CD14-positive monocyte (primary cell): ENCODE results near the gene NT5C. TPM values are rescaled to one million over a fixed set of nuclear protein-coding genes. Genes with fewer than 3 reads are reported as not detected.

Experiments
- DNase-seq, 3 donors: peaks; one replicate each; pipeline ENCODE4 v3.0.0-alpha.2; 2011 to 2022
- H2AFZ ChIP-seq: 2 replicates; pipeline ENCODE4 v1.6.0; 2012; ENCODE audit warnings: mild to moderate bottlenecking, low read depth, low read length, inconsistent platforms; ENCODE audit not compliant: insufficient read depth, poor library complexity, severe bottlenecking
- H3K27ac ChIP-seq, 2 donors: 1 replicate in 1 of 2; 2 replicates in 1 of 2; pipeline ENCODE4 v1.5.1; 2012 to 2013; ENCODE audit warnings: low read length in 2 of 2, control low read depth in 1 of 2, inconsistent platforms in 1 of 2, low read depth in 1 of 2, mild to moderate bottlenecking in 1 of 2
- H3K27me3 ChIP-seq, 2 donors: one replicate each; pipeline versions ENCODE4 v1.6.0 to v1.6.1; 2011 to 2013; ENCODE audit warnings: low read length in 2 of 2; ENCODE audit not compliant: control insufficient read depth in 2 of 2, insufficient read depth in 2 of 2
- H3K36me3 ChIP-seq, 2 donors: replicated peaks in 1 of 2; 1 replicate in 1 of 2; 2 replicates in 1 of 2; pipeline versions ENCODE4 v1.5.1 to v1.6.1; 2012 to 2013; ENCODE audit warnings: low read length in 2 of 2, control low read depth in 1 of 2, inconsistent platforms in 1 of 2, mild to moderate bottlenecking in 1 of 2; ENCODE audit not compliant: insufficient read depth in 2 of 2, control insufficient read depth in 1 of 2
- H3K4me1 ChIP-seq, 2 donors: 1 replicate in 1 of 2; 2 replicates in 1 of 2; pipeline versions ENCODE4 v1.5.1 to v1.6.1; 2012 to 2013; ENCODE audit warnings: low read length in 2 of 2, control low read depth in 1 of 2, inconsistent platforms in 1 of 2, mild to moderate bottlenecking in 1 of 2, moderate library complexity in 1 of 2; ENCODE audit not compliant: insufficient read depth in 2 of 2, control insufficient read depth in 1 of 2
- H3K4me2 ChIP-seq: replicated peaks from 2 replicates; pipeline ENCODE3; 2012; ENCODE audit warnings: low read length, moderate library complexity, mild to moderate bottlenecking; ENCODE audit not compliant: poor library complexity, severe bottlenecking; ENCODE audit errors: extremely low read depth
- H3K4me3 ChIP-seq, 3 experiments: fragments of 200-600 bp in 1 of 3; sonication (generic) in 1 of 3; replicated peaks in 1 of 3; 1 replicate in 2 of 3; 2 replicates in 1 of 3; pipeline ENCODE4 v1.5.1; 2011 to 2013; ENCODE audit warnings: low read length in 3 of 3, mild to moderate bottlenecking in 3 of 3, control low read depth in 2 of 3, low read depth in 2 of 3, inconsistent platforms in 1 of 3, moderate library complexity in 1 of 3
- H3K79me2 ChIP-seq: 2 replicates; pipeline ENCODE4 v1.6.0; 2012; ENCODE audit warnings: mild to moderate bottlenecking, control low read depth, inconsistent platforms, low read length, moderate library complexity; ENCODE audit not compliant: insufficient read depth
- H3K9ac ChIP-seq: 2 replicates; pipeline ENCODE4 v1.6.0; 2017; ENCODE audit warnings: low read length, mild to moderate bottlenecking; ENCODE audit not compliant: insufficient read depth, poor library complexity, severe bottlenecking
- H3K9me3 ChIP-seq, 2 donors: replicated peaks in 1 of 2; 1 replicate in 1 of 2; 2 replicates in 1 of 2; pipeline versions ENCODE4 v1.5.1 to v1.6.1; 2012 to 2013; ENCODE audit warnings: low read length in 2 of 2, control low read depth in 1 of 2; ENCODE audit not compliant: control insufficient read depth in 1 of 2, insufficient read depth in 1 of 2
- H4K20me1 ChIP-seq: 2 replicates; pipeline ENCODE4 v1.6.0; 2012; ENCODE audit warnings: mild to moderate bottlenecking, low read length, control low read depth, moderate library complexity; ENCODE audit not compliant: insufficient read depth
- H3K27ac Mint-ChIP-seq, 7 donors: one replicate each; pipeline ENCODE4 v1.8.0; 2020; ENCODE audit warnings: mild to moderate bottlenecking in 7 of 7, mixed read lengths in 7 of 7, moderate library complexity in 6 of 7, inconsistent platforms in 2 of 7
- H3K27me3 Mint-ChIP-seq, 3 donors: one replicate each; pipeline ENCODE4 v1.8.0; 2021 to 2022; ENCODE audit warnings: low read depth in 3 of 3, mild to moderate bottlenecking in 3 of 3, mixed read lengths in 3 of 3, moderate library complexity in 3 of 3, inconsistent platforms in 1 of 3
- H3K36me3 Mint-ChIP-seq, 2 donors: one replicate each; pipeline ENCODE4 v1.8.0; 2020; ENCODE audit warnings: mixed read lengths in 2 of 2, inconsistent platforms in 1 of 2, mild to moderate bottlenecking in 1 of 2
- H3K4me1 Mint-ChIP-seq: one replicate; pipeline ENCODE4 v1.8.0; 2020; ENCODE audit warnings: mild to moderate bottlenecking, mixed read lengths
- H3K4me3 Mint-ChIP-seq, 2 donors: one replicate each; pipeline ENCODE4 v1.8.0; 2020; ENCODE audit warnings: mild to moderate bottlenecking in 2 of 2, mixed read lengths in 2 of 2, moderate library complexity in 1 of 2
- H3K9me3 Mint-ChIP-seq, 7 donors: one replicate each; pipeline ENCODE4 v1.8.0; 2020 to 2022; ENCODE audit warnings: mixed read lengths in 7 of 7, mild to moderate bottlenecking in 6 of 7, moderate library complexity in 6 of 7, inconsistent platforms in 2 of 7
- WGBS: methylation state at CpG from one replicate; pipeline ENCODE4 v1.1.5; 2013; ENCODE audit warnings: missing lambda C conversion rate; ENCODE audit not compliant: insufficient coverage; 5-methylcytosine and 5-hydroxymethylcytosine counted together
- intact Hi-C, 2 donors: fragments of 100-400 bp; cut with micrococcal nuclease; formaldehyde crosslinking; loops; one replicate each; pipeline versions ENCODE4 v1.15.0 to v1.15.1; 2023
- polyA plus RNA-seq, 3 donors: library from polyadenylated mRNA; depleted of rRNA in 1 of 3; unstranded in 2 of 3; stranded (reverse) in 1 of 3; fragments of 300-500 nt in 2 of 3; fragments of >200 nt in 1 of 3; fragmentation: Illumina TruSeq in 2 of 3; gene quantifications; 1 replicate in 2 of 3; 2 replicates in 1 of 3; pipeline ENCODE4 v1.2.3, GENCODE V29; 2012 to 2021
- TF ChIP-seq, protein P1 (sequence below): fragments of 200-600 bp; IDR thresholded peaks from one replicate; pipeline ENCODE4 v1.8.0; 2022; ENCODE audit warnings: antibody characterized with exemption, mild to moderate bottlenecking

Gene NT5C
- polyA plus RNA-seq, 3 donors, result 27.8 to 45.6 (median 36.2) TPM

- peaks cover 37% of the 10 kb centered on the region for H3K79me2 ChIP-seq
- Mint-ChIP-seq H3K27ac (peak overlapping the region; percentile 88 to 96 (median 92)), H3K4me1 (peaks cover 52% of the 10 kb centered on the region), H3K36me3 (peaks cover 35 to 64% of the 10 kb centered on the region in 2 donors), H3K4me3 (peak overlapping the region; percentile 48 to 76), H3K27me3 (peaks cover 2 to 3% (median 3%) of the 10 kb centered on the region in 3 donors), H3K9me3 (peaks cover 0 to 2% (median 0%) of the 10 kb centered on the region in 7 donors)
- no peak overlapping the region for H3K9ac ChIP-seq
- H3K4me2 ChIP-seq, result peak overlapping the region; percentile 62
- H3K9me3 ChIP-seq, result no peaks in the 10 kb centered on the region
- H3K27ac ChIP-seq, result peak overlapping the region; percentile 38 to 78
- WGBS, result 0% methylated on average over 6 of the region's 14 CpGs
- peaks cover 57% of the 10 kb centered on the region in 2 donors for H3K4me1 ChIP-seq
- no peaks in the 10 kb centered on the region for H3K27me3 ChIP-seq
- TF ChIP-seq, protein P1, sequence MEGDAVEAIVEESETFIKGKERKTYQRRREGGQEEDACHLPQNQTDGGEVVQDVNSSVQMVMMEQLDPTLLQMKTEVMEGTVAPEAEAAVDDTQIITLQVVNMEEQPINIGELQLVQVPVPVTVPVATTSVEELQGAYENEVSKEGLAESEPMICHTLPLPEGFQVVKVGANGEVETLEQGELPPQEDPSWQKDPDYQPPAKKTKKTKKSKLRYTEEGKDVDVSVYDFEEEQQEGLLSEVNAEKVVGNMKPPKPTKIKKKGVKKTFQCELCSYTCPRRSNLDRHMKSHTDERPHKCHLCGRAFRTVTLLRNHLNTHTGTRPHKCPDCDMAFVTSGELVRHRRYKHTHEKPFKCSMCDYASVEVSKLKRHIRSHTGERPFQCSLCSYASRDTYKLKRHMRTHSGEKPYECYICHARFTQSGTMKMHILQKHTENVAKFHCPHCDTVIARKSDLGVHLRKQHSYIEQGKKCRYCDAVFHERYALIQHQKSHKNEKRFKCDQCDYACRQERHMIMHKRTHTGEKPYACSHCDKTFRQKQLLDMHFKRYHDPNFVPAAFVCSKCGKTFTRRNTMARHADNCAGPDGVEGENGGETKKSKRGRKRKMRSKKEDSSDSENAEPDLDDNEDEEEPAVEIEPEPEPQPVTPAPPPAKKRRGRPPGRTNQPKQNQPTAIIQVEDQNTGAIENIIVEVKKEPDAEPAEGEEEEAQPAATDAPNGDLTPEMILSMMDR, result no peak
- intact Hi-C loops, result no loop called here
- peak; percentile 92 to 96 (median 96) for DNase-seq
- H2AFZ ChIP-seq, result peak overlapping the region; percentile 29
- peaks cover 8% of the 10 kb centered on the region for H4K20me1 ChIP-seq
- peaks cover 36 to 45% of the 10 kb centered on the region in 2 donors for H3K36me3 ChIP-seq
- H3K4me3 ChIP-seq, result peak overlapping the region in 1 of 3 experiments; percentile 52
Measured at GRCh38 chr17:75096082-75096625, 35.4 kb downstream of the NT5C start.

DNA sequence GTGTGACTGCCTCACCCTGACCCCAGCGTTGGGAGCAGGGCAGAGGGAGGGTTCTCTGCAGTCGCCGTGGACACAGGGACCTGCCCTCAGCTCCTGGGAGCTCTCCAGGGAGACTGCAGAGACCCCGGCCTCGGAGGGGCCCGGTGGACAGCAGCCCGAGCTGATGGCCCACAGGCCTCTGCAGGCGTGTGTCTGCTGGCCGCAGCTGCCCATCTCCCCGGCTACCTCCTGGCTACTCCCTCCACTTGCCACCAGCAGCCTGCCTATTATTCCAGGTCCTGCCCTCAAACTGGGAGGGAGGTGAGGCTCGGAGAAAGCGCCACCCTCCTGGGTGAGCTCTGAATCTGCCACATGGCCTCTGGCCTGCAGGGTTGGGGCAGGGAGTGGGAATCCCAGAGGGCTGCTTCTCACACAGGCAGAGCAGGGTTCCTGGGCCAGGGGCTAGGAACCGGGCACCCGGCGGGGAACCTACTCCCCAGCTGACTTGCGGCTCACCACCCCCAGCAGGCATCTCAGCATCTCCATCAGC, 36.6 kb downstream of the NT5C start:
- Histone ChIP-seq H3K27me3 (no peaks in the 10 kb centered on the region), H3K27ac (no peak overlapping the region), H3K36me3 (peaks cover 28 to 35% of the 10 kb centered on the region in 2 donors), H3K4me1 (peaks cover 69% of the 10 kb centered on the region in 2 donors), H3K4me2 (no peak overlapping the region), H2AFZ (no peak overlapping the region), H3K9ac (no peak overlapping the region), H4K20me1 (peaks cover 13% of the 10 kb centered on the region), H3K79me2 (peaks cover 49% of the 10 kb centered on the region), H3K4me3 (no peak overlapping the region), H3K9me3 (no peaks in the 10 kb centered on the region)
- intact Hi-C loops, result no loop called here
- TF ChIP-seq, protein P1, result no peak
- Mint-ChIP-seq H3K36me3 (peaks cover 29 to 57% of the 10 kb centered on the region in 2 donors), H3K4me3 (no peak overlapping the region), H3K27me3 (peaks cover 0 to 6% (median 2%) of the 10 kb centered on the region in 3 donors), H3K4me1 (peaks cover 58% of the 10 kb centered on the region), H3K27ac (no peak overlapping the region), H3K9me3 (peaks cover 0 to 2% (median 0%) of the 10 kb centered on the region in 7 donors)
- no peak for DNase-seq
- 96% methylated on average over 14 of the region's 16 CpGs for WGBS
